Activated T-helper 1 cell treated with anti-CD3 and anti-CD28 coated beads, Interleukin-2, amount 50 U/mL, for 16 hours (primary cell): ENCODE data around the gene LMAN1L.
"Not testable (repeated sequence)": the region's sequence is repeated elsewhere in the genome, so short reads cannot be mapped to it uniquely, and the experiment has no call there.

Experiments
- DNase-seq, 2 donors: peaks; one replicate each; pipeline ENCODE4 v3.0.0-alpha.2; 2020; ENCODE audit warnings: low read depth in 1 of 2, low spot score in 1 of 2

LMAN1L gene

GRCh38 chr15:74782259-74783071, 30.2 kb upstream of the LMAN1L start:
- peak; percentile 43 to 55 for DNase-seq

DNA sequence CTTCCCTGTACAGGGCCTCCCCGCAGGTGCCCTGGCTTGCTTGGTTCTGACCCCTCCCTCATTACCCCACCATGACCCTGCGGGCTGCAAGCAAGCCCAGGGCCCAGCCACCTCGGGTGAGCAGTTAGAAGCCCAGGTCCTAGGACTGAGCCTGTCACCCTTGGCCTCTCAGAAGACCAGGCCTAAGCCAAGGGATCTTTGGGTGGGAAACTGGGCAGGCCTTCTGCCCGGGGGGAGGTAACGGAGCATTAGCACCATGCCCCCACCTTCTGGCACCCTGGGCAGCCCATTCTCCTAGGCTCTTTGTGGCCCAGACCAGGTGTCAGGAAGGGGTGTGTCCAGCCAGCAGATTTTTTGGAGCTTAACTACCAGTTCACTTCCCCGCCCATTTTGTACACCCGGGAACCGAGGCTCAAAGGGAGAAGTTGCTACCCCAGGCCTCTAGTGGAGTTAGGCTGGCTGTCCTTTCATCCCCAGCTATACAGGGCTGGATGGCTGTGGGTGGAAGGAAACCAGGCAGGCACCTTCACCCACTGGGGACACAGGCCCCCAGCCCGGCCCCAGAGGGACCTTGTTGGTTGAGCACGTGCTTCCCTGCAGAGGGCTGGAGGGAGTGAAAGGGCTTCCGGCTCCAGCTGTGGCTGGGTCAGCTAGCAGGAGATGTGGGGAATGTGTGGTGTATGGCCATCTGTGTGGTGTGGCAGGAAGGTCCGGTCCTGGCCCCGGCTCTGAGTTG, 29.4 kb upstream of the LMAN1L start:
- DNase-seq: no peak

DNA sequence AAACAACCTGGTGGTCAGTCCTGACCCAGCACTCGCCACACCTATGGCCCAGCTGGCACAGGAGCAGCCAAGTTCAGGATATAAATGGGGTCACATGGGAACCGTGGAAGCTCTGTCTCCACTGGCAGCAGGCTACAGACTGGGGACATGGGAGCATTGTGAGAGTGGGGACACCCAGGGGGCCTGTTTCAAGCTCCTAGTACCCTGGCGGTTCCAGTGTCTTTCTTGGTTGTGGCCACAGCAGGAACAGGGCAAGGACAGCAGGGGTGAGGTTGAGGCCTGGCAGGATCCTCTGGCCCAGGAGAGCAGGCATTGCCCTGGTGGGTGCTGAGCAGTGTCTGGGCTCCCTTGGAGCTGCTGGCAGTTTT, 28.8 kb upstream of the LMAN1L start:
- no peak for DNase-seq

GRCh38 chr15:74784426-74785193, 28.0 kb upstream of the LMAN1L start:
- no peak for DNase-seq

DNA sequence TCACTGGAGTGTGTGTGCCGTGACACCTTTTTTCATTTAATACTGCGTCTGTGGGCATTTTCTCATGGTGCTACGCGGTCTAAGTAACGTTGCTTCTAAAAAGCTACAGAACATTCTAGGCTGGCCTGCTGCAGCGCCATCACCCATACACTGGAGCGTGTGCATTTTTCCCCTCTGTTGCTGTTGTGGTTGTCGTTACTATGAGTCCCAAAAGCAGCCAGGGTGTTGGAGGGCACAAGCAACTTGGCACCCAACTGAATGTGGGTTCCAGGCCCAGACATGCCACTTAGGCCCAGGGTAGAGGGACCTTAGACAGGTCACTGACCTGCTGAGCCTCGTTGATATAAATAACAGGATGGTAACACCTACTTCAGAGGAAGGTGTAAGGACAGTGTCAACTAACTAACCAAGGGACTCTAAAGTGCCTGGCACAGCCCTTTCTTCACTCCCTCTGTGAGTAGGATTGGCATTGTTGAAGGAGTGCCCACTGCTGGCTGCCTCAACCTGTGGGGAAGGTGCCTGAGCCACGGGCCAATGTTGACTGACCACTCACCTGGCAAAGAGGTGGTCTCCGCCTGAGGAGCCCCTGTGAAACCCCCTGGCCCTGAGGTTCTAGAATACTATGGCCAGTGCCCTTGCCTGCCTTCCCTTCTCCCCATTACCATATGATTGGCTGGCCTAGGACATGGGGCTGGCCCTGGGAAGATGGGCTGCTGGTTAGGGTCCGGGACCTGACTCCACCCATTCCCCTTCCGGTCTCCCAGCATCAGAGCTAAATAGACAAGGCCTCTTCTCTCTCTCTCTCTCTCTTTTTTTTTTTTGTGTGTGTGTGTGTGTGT, 27.2 kb upstream of the LMAN1L start:
- DNase-seq: no peak

DNA sequence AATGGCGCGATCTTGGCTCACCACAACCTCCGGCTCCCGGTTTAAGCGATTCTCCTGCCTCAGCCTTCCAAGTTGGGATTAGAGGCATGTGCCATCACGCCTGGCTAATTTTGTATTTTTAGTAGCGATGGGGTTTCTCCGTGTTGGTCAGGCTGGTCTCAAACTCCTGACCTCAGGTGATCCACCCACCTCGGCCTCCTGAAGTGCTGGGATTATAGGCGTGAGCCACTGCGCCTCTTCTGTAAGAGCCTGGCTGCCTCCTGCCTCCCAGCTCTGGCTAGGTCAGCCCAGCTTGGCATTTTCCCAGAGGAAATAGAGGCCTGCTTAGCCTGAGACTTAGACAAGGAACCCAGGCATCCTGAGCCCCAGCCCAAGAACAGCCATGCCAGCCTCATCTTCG, 26.6 kb upstream of the LMAN1L start:
- not testable (repeated sequence) for DNase-seq

GRCh38 chr15:74786551-74787165, 26.0 kb upstream of the LMAN1L start:
- DNase-seq: no peak

GRCh38 chr15:74787251-74788041, 25.2 kb upstream of the LMAN1L start:
- DNase-seq: peak; percentile 71 to 78

DNA sequence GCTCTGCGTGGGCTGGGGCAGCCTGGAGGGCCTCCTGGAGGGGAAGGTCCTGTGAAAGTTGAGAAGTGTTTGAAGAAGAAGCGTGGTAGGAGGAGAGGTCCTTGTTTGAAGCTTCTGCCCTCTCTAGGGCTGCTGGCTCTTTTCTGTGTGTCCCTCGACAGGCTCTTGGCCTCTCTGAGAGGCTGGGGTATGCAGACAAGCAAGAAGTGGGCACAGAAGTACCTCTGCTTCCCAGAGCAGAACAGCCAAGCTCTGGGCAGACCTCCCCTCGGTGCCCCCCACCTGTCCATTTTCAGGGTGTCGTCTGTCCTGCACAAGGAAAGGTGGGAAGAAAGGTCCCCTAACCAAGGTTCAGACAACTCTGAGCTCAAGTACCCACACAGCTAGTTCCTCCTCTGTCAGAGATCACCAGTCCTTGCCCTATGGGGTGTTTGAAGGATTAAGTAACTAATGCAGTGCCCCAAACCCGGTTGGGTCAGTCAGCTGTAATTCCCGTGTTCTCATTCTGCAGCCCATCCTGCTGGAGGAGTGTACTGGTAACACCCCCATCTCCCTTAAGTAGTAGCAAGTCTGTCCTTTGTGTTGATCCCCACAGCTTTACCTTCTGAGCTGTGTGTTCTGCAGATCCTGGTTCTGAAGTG, 24.5 kb upstream of the LMAN1L start:
- DNase-seq: no peak

DNA sequence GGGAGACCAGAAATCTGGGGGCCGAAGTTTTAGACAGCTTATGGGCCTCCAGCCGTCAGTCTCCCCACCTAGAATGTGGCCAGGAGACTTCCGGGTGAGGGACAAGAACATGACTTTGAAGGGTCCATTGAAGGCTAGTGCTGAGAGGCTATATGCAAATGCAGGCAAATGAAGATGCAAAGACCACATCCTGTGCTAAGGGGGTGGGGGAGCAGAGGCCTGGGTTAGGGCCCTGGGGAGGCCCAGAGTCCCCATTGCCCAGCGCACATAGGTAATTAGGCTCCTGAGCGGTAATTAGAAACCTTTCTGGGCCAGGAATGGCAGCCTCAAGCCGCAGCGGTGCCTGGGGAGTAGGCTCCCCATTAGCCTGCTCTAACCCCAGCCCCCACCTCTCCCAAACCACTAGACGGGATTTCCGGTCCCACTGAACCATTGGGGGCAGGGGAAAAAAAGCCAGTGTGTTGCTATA, 23.9 kb upstream of the LMAN1L start:
- no peak for DNase-seq

DNA sequence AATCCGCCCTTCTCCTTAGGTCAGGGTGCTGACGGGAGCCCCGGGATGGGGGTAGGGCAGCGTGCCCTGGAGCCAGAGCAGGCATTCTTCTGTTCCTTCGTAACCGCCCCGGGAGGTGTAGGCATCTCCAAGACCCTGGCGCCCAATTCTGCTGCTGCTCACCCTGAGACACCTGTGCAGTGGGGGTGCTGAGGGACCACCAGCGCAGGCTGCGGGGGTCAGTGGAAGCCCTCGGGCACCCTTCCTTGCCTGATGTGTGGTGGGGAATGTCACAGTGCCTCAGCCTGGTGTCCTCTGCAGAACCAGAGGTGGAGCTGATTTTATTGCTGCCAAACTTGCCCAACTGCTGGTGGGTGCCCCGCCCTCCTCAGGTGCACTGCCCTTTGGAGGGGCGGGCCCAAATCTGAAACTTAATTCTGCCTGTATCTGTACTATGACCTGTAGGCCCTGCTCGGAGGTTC, 23.4 kb upstream of the LMAN1L start:
- DNase-seq: no peak

DNA sequence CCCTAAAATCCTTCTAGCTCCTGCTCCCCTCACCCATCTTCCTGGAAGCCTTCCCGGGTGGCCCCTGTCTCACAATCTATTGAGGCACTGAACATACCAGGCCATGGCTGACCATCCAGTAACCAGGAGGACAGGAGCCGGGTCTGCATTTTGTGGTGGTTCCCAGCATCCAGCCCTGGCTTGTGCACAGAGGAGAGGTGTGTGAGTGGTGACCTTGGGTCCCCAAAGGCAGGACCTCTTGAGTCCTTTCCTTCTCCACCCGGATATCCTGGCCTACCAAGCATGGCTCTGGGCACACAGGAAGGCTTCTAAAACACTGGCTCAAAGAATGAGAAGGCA, 22.9 kb upstream of the LMAN1L start:
- DNase-seq: no peak

DNA sequence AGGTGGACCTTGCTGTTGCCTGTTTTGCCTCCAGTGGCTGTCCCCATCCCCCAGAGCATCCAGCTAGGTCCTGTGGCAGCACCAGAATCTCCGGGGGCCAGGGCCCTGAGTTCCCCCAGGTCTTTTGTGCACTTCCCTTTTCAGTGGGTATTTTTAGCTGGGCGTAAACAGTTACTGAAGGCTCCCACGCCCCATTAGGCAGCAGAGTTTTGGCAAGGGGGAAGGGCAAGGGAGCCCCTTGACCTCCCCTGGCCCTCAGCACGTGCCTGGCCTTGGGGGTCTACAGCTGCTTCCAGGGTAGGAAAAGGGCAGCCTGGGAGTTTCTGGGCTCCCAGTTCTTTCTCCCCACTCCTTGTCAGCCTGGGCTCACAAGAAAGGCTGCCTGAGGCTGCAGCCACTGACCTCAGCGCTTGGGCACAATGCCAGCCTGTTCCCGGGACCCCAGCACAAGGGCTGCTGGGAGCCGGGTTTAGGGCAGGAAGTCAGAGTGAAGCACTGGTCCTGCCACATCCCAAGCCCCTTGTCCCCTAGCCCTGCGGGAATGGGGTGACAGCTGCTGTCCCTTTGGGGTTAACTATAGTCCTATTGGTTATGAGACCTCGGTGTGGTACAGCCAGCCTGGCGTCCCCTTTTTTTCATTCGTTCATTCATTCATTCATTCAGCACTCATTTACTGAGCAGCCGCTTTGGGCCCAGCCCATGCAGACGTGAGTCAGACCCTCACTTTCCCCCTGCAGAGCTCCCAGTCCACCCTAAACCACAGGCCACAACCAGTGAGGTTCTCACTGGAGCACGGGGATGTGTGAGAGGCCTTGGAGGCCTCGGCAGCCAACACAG, 22.3 kb upstream of the LMAN1L start:
- DNase-seq: no peak

DNA sequence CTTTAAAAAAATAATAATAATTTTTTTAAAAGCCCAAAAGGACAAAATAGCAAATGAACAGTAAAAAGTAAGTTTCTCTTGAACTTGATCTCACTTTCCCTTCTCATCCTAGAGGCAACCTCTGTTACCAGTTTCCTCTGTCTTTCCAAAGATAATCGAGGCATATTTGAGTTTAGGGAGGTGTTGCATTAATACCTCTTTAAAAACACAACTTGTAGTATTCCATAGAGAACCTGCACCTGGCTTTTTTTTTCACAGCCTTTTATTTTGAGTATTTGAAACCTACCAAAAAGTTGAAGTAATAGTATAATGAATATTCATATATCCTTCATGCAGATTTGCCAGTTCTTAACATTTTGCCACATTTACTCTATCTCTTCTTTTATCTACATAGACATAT, 21.6 kb upstream of the LMAN1L start:
- DNase-seq: no peak

- no peak for DNase-seq
Observed at GRCh38 chr15:74791667-74792066, 21.0 kb upstream of the LMAN1L start.

- no peak for DNase-seq
Observed at GRCh38 chr15:74792227-74793016, 20.2 kb upstream of the LMAN1L start.
